GM18508 (cell line): ENCODE measurements around the gene ALDH3A2.

Experiments
- ATAC-seq: cut with Tn5 transposase; IDR thresholded peaks from one replicate; pipeline ENCODE4 v1.9.1; 2021; ENCODE audit warnings: moderate number of reproducible peaks; ENCODE audit not compliant: insufficient read depth, unreplicated experiment

ALDH3A2 gene

DNA sequence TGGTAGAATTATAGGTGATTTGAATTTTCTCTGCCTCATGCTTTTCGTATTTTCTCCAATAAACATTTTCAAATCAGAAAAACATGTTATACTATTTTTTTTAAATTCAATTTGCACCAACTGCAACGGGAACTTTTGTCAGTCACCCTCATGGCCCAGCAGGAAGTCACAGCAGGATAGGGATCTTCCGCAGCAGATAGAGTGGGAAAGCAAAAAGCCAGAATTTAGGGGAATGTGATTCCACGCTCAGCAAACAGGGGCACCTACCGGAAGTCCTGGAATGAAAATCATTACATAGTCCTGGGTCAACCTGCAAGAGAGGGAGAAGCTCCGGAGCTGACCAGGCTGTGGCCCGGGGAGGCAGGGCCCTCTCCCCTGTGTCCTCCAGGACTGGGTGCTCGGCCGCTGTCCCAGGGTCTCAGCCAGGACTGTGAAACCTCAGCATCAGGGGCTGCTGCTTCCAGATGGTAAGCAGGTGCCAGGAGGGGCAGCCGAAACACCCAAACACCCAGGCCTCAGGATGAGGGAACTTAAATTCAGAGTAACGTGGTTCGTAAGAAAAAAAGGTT lies 64.0 kb downstream of the ALDH3A2 start:
- no peak for ATAC-seq

DNA sequence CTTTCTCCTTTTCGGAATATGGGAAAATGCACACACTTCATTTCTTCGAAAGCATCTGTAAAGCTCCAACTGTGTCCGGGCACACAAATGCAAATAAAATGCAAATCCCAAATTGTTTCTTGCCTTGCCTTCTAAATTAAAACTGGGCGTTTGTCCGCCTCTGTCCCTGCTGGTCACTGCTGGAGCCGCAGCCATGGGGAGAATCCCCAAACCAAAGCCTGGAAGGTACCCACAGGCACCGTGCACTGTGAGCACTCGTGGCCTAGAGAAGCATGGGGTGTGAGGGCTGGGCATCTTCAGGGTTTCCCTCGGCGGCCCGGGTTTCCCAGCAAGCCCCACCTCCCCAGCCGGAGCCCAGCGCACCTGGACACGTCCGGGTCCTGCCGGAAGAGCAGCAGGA lies 64.9 kb downstream of the ALDH3A2 start:
- no peak for ATAC-seq

GRCh38 chr17:19713901-19714361 lies 65.4 kb downstream of the ALDH3A2 start:
- no peak for ATAC-seq

- no peak for ATAC-seq
Measured at GRCh38 chr17:19714542-19715411, 66.2 kb downstream of the ALDH3A2 start.

DNA sequence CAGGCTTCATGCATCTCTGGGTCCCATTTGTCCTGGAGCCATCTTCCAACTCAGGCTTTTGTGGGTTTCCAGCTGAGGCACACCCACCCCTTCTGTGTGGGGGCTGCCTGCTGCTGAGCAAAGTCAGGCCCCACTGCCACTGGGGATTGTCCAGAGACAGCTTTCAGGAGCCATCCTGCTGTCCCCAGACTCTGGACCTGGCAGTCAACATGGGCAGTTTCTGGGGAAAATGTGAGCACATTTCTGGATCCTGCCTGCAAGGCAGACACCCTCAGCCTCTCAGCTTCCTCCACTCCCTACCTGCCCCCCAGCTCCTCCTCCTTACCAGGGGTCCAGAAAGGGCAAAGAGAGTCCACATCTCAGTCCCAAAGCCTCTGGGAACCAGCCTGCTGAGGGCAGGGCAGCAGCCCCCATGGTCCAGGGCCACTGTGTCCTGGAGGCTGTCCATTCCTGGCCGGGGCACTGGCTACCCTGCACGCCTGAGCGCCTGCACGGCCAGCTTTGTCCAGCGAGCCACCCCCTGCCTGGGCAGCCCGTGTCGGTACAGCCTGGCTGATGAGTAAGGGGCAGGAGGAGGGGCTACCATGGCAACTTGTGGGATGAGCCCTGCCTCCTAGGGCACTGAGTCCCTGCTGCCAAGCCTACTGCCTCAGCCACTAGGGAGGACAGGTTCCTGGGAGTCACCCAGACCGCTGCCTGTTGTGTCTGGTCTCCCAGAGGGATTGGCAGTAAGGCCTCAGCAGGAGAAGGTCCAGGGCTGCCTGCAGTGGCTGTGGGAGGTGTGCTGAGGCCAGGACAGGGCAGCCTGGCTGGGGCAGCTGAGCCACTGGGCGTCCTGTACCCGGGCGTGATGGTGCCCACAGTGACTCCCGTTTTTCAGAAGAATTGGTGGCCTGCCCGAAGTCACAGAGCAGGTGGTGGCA lies 67.8 kb downstream of the ALDH3A2 start, which contains the start of gene SLC47A2:
Gene SLC47A2 (minus strand): TSS at position 477 of the 923 bp plus-strand sequence. CDS start 29 bp downstream, at position 448.
- ATAC-seq: no peak

- no peak for ATAC-seq
Measured at GRCh38 chr17:19717031-19717360, 68.4 kb downstream of the ALDH3A2 start.

DNA sequence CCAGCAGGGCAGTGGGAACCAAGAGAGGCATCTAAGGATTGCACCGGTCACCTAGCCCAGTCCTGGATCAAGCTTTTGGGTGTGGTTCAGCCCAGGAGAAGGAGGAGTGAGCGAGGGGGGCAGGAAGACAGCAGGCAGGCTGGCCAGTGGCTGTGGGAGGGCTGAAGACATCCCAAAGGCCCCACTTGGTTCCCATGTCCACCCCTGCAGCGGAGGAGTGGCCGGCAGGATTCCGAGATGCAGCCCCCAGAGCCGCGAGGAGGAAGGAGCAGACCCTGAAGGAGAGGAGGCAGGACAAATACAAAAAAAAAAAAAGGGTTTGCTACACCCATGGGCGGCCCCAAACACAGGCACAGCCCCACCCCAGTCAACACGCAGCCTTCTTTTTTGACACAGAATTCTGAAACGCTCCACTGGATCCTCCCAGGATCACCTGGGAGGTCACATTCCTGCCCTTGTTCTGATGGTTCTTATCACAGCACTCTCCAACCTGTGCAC lies 68.9 kb downstream of the ALDH3A2 start:
- ATAC-seq: no peak

GRCh38 chr17:19718041-19718612 lies 69.6 kb downstream of the ALDH3A2 start:
- ATAC-seq: no peak

- no peak for ATAC-seq
Measured at GRCh38 chr17:19718613-19719354, 70.2 kb downstream of the ALDH3A2 start.

- no peak for ATAC-seq
Measured at GRCh38 chr17:19719355-19720209, 71.0 kb downstream of the ALDH3A2 start.

DNA sequence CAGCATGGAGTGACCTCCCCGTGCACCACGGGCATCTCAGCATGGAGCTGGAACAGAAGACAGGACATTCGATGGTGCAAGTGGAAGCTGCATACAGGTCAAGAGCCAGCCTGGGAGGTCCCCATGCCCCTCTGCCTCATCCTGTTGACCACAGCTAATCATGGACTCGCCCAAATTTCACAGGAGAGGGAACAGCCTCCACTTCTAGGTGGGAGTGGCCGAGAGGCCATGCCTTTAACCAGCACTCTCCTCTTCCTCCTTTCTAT lies 71.6 kb downstream of the ALDH3A2 start:
- no peak for ATAC-seq

DNA sequence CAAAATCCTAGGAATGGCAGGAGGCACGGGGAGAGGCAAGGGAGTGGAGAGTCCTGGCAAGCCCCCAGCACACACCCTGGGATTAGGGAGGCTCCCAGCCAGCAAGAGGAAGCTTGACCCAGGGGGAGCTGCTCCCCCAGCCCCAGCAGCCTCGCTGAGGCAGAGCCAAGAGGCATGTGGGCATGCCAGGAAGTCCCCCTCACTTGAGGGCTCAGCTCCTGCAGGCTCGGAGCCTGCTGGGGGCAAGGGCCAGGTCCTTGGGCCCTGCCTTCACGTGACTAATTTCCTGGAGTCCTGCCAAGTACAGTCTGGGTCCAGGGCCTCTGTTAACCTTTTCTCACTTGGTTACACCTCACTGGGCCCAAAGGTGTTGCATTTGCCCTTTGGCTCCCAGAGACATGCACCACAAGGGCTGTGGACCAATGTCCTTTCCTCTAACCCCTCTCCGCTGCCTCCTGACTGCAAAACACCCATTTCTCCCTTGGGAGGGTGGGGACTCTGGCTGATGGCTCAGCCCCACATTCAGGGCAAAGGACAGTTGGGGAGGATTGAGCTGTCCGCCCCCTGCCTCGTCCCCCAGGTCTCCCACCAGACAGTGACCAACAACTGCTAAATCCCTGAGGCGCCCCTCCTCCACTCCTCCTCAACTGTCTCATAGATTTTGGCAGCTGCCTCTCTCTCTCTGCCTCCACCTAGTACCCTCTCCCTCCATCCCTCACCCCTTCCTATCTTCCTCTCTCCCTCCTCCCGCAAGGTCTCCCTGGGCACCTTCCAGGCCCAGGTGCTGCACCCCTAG lies 72.3 kb downstream of the ALDH3A2 start:
- no peak for ATAC-seq

DNA sequence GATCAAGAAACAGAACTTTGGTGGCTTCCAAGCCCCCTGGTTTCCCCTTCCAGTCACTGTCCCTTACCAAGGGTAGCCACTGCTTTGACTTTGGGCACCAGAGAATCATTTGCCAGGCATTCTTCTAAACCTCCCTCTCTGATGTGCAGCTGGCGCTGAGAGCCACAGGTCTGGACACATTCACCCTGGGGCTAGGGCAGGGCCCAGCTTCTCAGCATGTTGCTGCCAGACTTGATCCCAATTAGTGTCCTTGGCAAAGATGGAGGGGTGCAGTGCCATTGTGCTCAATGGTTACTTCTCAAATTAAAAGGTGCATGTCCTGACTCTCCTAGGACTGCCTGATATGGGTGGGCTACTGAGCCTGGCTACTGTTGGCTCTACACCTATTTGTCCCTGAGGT lies 75.4 kb downstream of the ALDH3A2 start:
- ATAC-seq: no peak

DNA sequence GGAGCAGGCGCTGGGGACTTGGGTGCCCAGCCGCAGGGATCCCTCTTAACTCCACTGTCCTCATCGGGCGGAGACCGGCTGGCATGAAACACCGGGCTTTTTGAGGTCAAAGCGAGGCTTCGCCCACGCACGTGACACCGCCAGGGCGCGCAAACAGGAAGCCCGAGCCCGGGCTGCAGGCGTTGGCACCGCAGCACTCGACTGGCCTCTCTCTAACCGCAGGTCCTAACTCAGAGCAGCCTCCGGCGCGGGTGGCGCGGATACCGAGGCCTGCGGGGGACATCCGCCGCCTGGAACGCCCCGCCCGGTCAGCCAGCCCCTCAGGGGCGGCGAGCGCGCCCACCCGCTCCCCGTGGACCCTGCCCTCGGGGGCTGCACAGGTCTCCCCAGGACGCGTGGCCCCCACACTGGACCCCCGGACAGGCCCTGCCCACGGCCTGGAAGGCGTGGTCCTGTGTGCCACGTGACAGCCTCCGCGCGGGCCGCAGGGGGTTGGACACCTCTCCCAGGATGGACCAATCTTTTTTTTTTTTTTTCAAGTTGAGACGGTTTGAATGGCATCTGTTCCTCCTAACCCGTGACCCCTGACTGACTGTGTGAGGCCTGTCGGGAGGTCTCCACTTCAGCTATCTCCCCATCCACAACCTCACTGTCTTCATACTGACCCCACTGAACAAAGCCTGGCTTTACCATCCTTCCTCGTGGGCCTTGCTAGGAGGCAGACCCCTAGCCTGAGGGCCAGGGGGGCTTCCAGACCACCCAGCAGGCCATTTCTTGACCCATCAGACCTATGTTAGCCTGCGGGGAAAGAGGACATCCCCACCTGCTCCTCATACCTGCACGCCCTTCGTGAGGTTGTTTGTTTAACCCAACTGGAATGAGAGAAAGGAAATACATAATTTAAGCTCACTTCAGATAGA lies 76.2 kb downstream of the ALDH3A2 start:
- no peak for ATAC-seq

GRCh38 chr17:19725486-19725885 lies 76.9 kb downstream of the ALDH3A2 start:
- no peak for ATAC-seq

DNA sequence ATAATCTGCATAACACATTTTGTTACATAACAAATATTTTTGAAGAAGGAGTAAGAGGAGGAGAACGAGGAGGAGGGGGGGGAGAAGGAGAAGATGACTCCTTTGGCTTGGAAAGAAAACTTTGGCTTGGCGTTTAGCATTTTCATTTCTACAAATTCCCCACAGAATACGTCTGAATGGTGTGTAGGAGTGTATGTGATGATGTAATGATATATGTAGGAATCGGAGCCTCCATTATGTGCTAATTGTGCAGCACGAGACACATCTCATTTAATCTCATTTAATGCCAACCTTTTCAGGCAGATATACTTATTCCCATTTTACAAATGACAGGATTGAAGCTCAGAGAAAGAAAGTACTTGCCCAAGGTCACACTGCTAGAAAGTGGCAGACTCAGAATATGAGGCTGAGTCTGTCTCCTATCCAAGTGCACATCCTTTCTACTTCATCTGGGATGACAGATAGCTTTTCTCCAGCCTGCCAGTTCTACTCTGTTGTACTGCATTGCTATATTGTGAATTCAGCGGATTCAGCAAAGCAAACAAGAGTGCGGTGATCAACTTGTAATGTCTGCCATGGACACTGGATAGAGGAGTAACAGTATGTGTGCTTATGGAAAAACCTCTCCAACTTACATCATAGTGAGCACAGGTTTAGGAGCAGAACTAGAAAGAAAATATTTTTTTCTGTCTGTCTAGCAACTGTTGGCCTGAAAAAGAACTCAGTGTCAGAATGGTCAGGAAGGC lies 78.3 kb downstream of the ALDH3A2 start:
- ATAC-seq: no peak
